GM23338 (cell line): ENCODE measurements around the gene GPR34. TPM values are rescaled to one million over a fixed set of nuclear protein-coding genes. Genes with fewer than 3 reads are reported as not detected.

Experiments
- ATAC-seq: fragments of 200-7000 bp; cut with Tn5 transposase; 3 replicates; pipeline ENCODE4 v1.9.1; 2020
- DNase-seq: peaks from one replicate; pipeline ENCODE4 v3.0.0-alpha.2; 2015; ENCODE audit warnings: low spot score
- H2AFZ ChIP-seq: fragments of 200-600 bp; sonication (generic); 2 replicates; pipeline ENCODE4 v1.8.0; 2016; ENCODE audit warnings: antibody characterized with exemption, mild to moderate bottlenecking, moderate library complexity
- H3F3A ChIP-seq: fragments of 200-600 bp; sonication (generic); replicated peaks from 2 replicates; pipeline ENCODE4 v1.8.0; 2017; ENCODE audit warnings: antibody characterized with exemption, mixed run types, low read depth
- H3K27ac ChIP-seq: fragments of 200-600 bp; sonication (generic); 2 replicates; pipeline ENCODE4 v1.6.1; 2016; ENCODE audit warnings: low read depth
- H3K27me3 ChIP-seq: fragments of 200-600 bp; sonication (generic); 2 replicates; pipeline ENCODE4 v1.8.0; 2016; ENCODE audit warnings: mild to moderate bottlenecking, mixed run types, moderate library complexity; ENCODE audit not compliant: insufficient read depth
- H3K36me3 ChIP-seq: fragments of 200-600 bp; sonication (generic); 2 replicates; pipeline ENCODE4 v1.8.0; 2016; ENCODE audit warnings: mild to moderate bottlenecking; ENCODE audit not compliant: insufficient read depth
- H3K4me1 ChIP-seq: fragments of 200-600 bp; sonication (generic); 2 replicates; pipeline ENCODE4 v1.8.0; 2016; ENCODE audit warnings: mild to moderate bottlenecking, moderate library complexity; ENCODE audit not compliant: insufficient read depth
- H3K4me2 ChIP-seq: fragments of 200-600 bp; sonication (generic); 2 replicates; pipeline ENCODE4 v1.7.1; 2017; ENCODE audit warnings: mixed run types
- H3K4me3 ChIP-seq: fragments of 200-600 bp; sonication (generic); 2 replicates; pipeline ENCODE4 v1.6.1; 2016; ENCODE audit warnings: mixed run types
- H3K79me2 ChIP-seq: fragments of 200-600 bp; sonication (generic); replicated peaks from 2 replicates; pipeline ENCODE4 v1.8.0; 2017; ENCODE audit warnings: mild to moderate bottlenecking; ENCODE audit not compliant: insufficient read depth
- H3K9me2 ChIP-seq: fragments of 200-600 bp; sonication (generic); 2 replicates; pipeline ENCODE4 v1.8.0; 2017; ENCODE audit not compliant: insufficient read depth
- H4K20me1 ChIP-seq: fragments of 200-600 bp; sonication (generic); replicated peaks from 2 replicates; pipeline ENCODE4 v1.8.0; 2017; ENCODE audit warnings: mild to moderate bottlenecking; ENCODE audit not compliant: insufficient read depth
- H3K27ac Mint-ChIP-seq: 2 replicates; pipeline ENCODE4 v1.8.0; 2020; ENCODE audit warnings: inconsistent platforms, mild to moderate bottlenecking, moderate library complexity, mixed read lengths
- H3K27me3 Mint-ChIP-seq: 3 replicates; pipeline ENCODE4 v1.8.0; 2022; ENCODE audit warnings: low read depth, mild to moderate bottlenecking, moderate library complexity, mixed read lengths, inconsistent platforms; ENCODE audit not compliant: insufficient read depth, poor library complexity
- H3K36me3 Mint-ChIP-seq: 3 replicates; pipeline ENCODE4 v1.8.0; 2021; ENCODE audit warnings: low read depth, mild to moderate bottlenecking, inconsistent platforms, moderate library complexity, mixed read lengths
- H3K4me1 Mint-ChIP-seq: 3 replicates; pipeline ENCODE4 v1.8.0; 2020; ENCODE audit warnings: mild to moderate bottlenecking, inconsistent platforms, mixed read lengths
- H3K4me3 Mint-ChIP-seq: 3 replicates; pipeline ENCODE4 v1.8.0; 2021; ENCODE audit warnings: moderate library complexity, mild to moderate bottlenecking, inconsistent platforms, mixed read lengths
- H3K9me3 Mint-ChIP-seq: 3 replicates; pipeline ENCODE4 v1.8.0; 2020; ENCODE audit warnings: moderate library complexity, mild to moderate bottlenecking, inconsistent platforms, mixed read lengths
- CREB1 ChIP-seq: fragments of 250-450 bp; sonication (Bioruptor Pico); IDR thresholded peaks from 2 replicates; pipeline ENCODE4 v1.5.0; 2020; ENCODE audit warnings: low read depth, mild to moderate bottlenecking, moderate library complexity
- EZH2phosphoT487 ChIP-seq: fragments of 200-600 bp; sonication (generic); IDR thresholded peaks from one replicate; pipeline ENCODE4 v1.8.1; 2018; ENCODE audit warnings: antibody characterized with exemption; ENCODE audit not compliant: unreplicated experiment
- JUNB ChIP-seq: IDR thresholded peaks from one replicate; pipeline ENCODE4 v1.6.1; 2016; ENCODE audit warnings: antibody characterized with exemption; ENCODE audit not compliant: unreplicated experiment
- NANOG ChIP-seq: IDR thresholded peaks from 2 replicates; pipeline ENCODE4 v1.6.1; 2016; ENCODE audit warnings: antibody characterized with exemption, borderline replicate concordance
- STAT1 ChIP-seq: IDR thresholded peaks from one replicate; pipeline ENCODE4 v1.6.1; 2016; ENCODE audit warnings: antibody characterized with exemption; ENCODE audit not compliant: unreplicated experiment
- ZNF114 ChIP-seq: fragments of 250-450 bp; sonication (Bioruptor Pico); IDR thresholded peaks from 2 replicates; pipeline ENCODE4 v1.5.0; 2020; ENCODE audit warnings: mild to moderate bottlenecking, moderate library complexity
- polyA plus RNA-seq: library from polyadenylated mRNA; unstranded; fragments of >200 nt; fragmentation: Nextera tagmentation; extraction: Ambion mirVana; gene quantifications from 2 replicates; pipeline ENCODE4 v1.2.1, GENCODE V29; 2016
- total RNA-seq: library from RNA; depleted of rRNA; stranded (reverse); fragments of >200 nt; shearing (Covaris generic); gene quantifications from 2 replicates; pipeline ENCODE4 v1.2.3, GENCODE V29; 2014
- TF ChIP-seq, protein P1 (sequence below): fragments of 250-450 bp; sonication (Bioruptor Pico); IDR thresholded peaks from 2 replicates; pipeline ENCODE4 v1.5.0; 2020; ENCODE audit warnings: mild to moderate bottlenecking, moderate library complexity
- TF ChIP-seq, protein P2 (sequence below): IDR thresholded peaks from 2 replicates; pipeline ENCODE4 v1.6.1; 2016; ENCODE audit warnings: antibody characterized with exemption

The GPR34 gene
- total and polyA plus RNA-seq, 2 experiments from 2014 or later: 0.55 TPM; not detected in 1

DNA sequence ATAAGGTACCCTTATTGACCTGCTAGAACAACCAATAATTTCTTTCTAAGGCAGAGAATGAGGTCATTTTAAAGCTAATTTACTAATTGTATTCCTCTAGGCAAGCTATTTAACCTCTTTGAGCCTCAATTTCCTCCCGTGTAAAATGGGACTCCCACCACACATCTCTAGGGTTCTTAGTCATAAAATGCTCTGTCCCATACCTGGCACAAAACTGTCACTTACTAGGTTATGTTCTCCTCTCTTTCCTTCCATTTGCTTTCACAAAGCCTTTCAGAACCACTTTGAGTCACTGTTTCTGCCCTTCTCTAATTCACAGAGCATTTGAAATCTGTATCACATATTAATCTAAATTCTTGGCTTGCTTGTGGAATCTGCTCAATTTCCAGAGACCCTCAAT is 32.8 kb downstream of the GPR34 start (continued):
- TF ChIP-seq, protein P1, sequence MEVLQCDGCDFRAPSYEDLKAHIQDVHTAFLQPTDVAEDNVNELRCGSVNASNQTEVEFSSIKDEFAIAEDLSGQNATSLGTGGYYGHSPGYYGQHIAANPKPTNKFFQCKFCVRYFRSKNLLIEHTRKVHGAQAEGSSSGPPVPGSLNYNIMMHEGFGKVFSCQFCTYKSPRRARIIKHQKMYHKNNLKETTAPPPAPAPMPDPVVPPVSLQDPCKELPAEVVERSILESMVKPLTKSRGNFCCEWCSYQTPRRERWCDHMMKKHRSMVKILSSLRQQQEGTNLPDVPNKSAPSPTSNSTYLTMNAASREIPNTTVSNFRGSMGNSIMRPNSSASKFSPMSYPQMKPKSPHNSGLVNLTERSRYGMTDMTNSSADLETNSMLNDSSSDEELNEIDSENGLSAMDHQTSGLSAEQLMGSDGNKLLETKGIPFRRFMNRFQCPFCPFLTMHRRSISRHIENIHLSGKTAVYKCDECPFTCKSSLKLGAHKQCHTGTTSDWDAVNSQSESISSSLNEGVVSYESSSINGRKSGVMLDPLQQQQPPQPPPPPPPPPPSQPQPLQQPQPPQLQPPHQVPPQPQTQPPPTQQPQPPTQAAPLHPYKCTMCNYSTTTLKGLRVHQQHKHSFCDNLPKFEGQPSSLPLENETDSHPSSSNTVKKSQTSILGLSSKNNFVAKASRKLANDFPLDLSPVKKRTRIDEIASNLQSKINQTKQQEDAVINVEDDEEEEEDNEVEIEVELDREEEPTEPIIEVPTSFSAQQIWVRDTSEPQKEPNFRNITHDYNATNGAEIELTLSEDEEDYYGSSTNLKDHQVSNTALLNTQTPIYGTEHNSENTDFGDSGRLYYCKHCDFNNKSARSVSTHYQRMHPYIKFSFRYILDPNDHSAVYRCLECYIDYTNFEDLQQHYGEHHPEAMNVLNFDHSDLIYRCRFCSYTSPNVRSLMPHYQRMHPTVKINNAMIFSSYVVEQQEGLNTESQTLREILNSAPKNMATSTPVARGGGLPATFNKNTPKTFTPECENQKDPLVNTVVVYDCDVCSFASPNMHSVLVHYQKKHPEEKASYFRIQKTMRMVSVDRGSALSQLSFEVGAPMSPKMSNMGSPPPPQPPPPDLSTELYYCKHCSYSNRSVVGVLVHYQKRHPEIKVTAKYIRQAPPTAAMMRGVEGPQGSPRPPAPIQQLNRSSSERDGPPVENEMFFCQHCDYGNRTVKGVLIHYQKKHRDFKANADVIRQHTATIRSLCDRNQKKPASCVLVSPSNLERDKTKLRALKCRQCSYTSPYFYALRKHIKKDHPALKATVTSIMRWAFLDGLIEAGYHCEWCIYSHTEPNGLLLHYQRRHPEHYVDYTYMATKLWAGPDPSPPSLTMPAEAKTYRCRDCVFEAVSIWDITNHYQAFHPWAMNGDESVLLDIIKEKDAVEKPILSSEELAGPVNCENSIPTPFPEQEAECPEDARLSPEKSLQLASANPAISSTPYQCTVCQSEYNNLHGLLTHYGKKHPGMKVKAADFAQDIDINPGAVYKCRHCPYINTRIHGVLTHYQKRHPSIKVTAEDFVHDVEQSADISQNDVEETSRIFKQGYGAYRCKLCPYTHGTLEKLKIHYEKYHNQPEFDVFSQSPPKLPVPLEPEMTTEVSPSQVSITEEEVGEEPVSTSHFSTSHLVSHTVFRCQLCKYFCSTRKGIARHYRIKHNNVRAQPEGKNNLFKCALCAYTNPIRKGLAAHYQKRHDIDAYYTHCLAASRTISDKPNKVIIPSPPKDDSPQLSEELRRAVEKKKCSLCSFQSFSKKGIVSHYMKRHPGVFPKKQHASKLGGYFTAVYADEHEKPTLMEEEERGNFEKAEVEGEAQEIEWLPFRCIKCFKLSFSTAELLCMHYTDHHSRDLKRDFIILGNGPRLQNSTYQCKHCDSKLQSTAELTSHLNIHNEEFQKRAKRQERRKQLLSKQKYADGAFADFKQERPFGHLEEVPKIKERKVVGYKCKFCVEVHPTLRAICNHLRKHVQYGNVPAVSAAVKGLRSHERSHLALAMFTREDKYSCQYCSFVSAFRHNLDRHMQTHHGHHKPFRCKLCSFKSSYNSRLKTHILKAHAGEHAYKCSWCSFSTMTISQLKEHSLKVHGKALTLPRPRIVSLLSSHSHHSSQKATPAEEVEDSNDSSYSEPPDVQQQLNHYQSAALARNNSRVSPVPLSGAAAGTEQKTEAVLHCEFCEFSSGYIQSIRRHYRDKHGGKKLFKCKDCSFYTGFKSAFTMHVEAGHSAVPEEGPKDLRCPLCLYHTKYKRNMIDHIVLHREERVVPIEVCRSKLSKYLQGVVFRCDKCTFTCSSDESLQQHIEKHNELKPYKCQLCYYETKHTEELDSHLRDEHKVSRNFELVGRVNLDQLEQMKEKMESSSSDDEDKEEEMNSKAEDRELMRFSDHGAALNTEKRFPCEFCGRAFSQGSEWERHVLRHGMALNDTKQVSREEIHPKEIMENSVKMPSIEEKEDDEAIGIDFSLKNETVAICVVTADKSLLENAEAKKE: no peak
- TF ChIP-seq NANOG: no peak

DNA sequence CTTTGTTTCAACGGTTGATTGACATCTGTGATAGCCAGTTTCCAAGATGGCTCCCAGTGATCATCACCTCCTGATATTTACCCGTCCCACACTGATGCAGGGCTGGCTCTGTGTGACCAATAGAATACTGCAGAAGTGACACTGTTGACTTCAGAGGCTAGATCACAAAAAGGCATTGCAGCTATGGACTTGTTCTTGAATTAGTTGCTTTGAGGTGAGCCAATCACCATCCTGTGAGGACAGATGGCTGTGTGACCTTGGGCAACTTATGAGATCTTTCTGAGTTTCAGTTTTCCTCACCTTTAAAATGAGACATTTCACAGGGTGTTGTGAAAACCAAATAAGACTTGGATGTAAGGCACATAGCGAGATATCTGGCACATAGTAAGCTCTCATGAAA is 33.4 kb downstream of the GPR34 start:
- ATAC-seq (no peak), DNase-seq (no peak)
- Histone ChIP-seq H3K27ac (no peak overlapping the region), H3K4me2 (no peak overlapping the region), H3K4me3 (no peak overlapping the region), H3K9me2 (no peaks in the 10 kb centered on the region), H4K20me1 (no peaks in the 10 kb centered on the region), H2AFZ (no peak overlapping the region), H3F3A (no peaks in the 10 kb centered on the region), H3K36me3 (no peaks in the 10 kb centered on the region), H3K79me2 (no peaks in the 10 kb centered on the region), H3K27me3 (no peaks in the 10 kb centered on the region), H3K4me1 (no peaks in the 10 kb centered on the region)
- Mint-ChIP-seq H3K27ac (no peak overlapping the region), H3K9me3 (peaks cover 28% of the 10 kb centered on the region), H3K4me1 (no peaks in the 10 kb centered on the region), H3K27me3 (peaks cover 4% of the 10 kb centered on the region), H3K4me3 (no peak overlapping the region), H3K36me3 (peaks cover 40% of the 10 kb centered on the region)
- TF ChIP-seq ZNF114 (CRISPR knock-in tag) (no peak), JUNB (no peak), STAT1 (no peak), CREB1 (CRISPR knock-in tag) (no peak), EZH2phosphoT487 (no peak)
- TF ChIP-seq, protein P1: no peak
- TF ChIP-seq, protein P2, sequence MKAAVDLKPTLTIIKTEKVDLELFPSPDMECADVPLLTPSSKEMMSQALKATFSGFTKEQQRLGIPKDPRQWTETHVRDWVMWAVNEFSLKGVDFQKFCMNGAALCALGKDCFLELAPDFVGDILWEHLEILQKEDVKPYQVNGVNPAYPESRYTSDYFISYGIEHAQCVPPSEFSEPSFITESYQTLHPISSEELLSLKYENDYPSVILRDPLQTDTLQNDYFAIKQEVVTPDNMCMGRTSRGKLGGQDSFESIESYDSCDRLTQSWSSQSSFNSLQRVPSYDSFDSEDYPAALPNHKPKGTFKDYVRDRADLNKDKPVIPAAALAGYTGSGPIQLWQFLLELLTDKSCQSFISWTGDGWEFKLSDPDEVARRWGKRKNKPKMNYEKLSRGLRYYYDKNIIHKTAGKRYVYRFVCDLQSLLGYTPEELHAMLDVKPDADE: no peak
